H1 (cell line): ENCODE measurements around the gene LAMB3. TPM values are rescaled to one million over a fixed set of nuclear protein-coding genes. Genes with fewer than 3 reads are reported as not detected.

Experiments
- CTCF ChIA-PET: fragments of 300-600 bp; sonication (Branson Sonifier 250); formaldehyde crosslinking; loops from one replicate; lab custom pipeline; 2021; ENCODE audit not compliant: partially characterized antibody; lab: Charles Lee
- POLR2A ChIA-PET: fragments of 300-600 bp; sonication (Branson Sonifier 250); formaldehyde crosslinking; loops from one replicate; lab custom pipeline; 2021; ENCODE audit warnings: inconsistent platforms; ENCODE audit not compliant: partially characterized antibody; lab: Charles Lee
- DNase-seq, 2 experiments: peaks; one replicate each; pipeline versions ENCODE4 v3.0.0 to v3.0.0-alpha.2; 2010 to 2022; ENCODE audit warnings: low spot score in 2 of 2, low read depth in 1 of 2, mixed read lengths in 1 of 2
- FAIRE-seq: peaks from 2 replicates; lab custom pipeline; 2011; peaks lifted over from hg19 to GRCh38; lab: Jason Lieb, UNC
- H2AFZ ChIP-seq: 2 replicates; pipeline ENCODE4 v1.8.1; 2012; ENCODE audit warnings: low read length, inconsistent platforms
- H2AK5ac ChIP-seq: 2 replicates; pipeline ENCODE4 v1.6.1; 2013; ENCODE audit warnings: low read depth, low read length
- H2BK120ac ChIP-seq: replicated peaks from 2 replicates; pipeline ENCODE3; 2013; ENCODE audit warnings: low read depth, low read length, inconsistent platforms
- H2BK12ac ChIP-seq: 2 replicates; pipeline ENCODE4 v1.6.1; 2013; ENCODE audit warnings: low read depth, low read length
- H2BK15ac ChIP-seq: 2 replicates; pipeline ENCODE4 v1.6.1; 2013; ENCODE audit warnings: low read length
- H2BK20ac ChIP-seq: 2 replicates; pipeline ENCODE4 v1.6.1; 2013; ENCODE audit warnings: low read length
- H2BK5ac ChIP-seq: 2 replicates; pipeline ENCODE4 v1.6.1; 2013; ENCODE audit warnings: low read depth, low read length
- H3K14ac ChIP-seq: 2 replicates; pipeline ENCODE4 v1.6.1; 2013; ENCODE audit warnings: inconsistent platforms; ENCODE audit not compliant: insufficient read length
- H3K18ac ChIP-seq: 2 replicates; pipeline ENCODE4 v1.6.1; 2013; ENCODE audit warnings: low read length; ENCODE audit errors: extremely low read depth
- H3K23ac ChIP-seq: 2 replicates; pipeline ENCODE4 v1.6.1; 2013; ENCODE audit warnings: inconsistent platforms; ENCODE audit not compliant: insufficient read length
- H3K23me2 ChIP-seq: 2 replicates; pipeline ENCODE4 v1.6.1; 2013; ENCODE audit warnings: low read depth, low read length
- H3K27ac ChIP-seq: 2 replicates; pipeline ENCODE4 v1.6.1; 2011; ENCODE audit warnings: low read depth, low read length, inconsistent platforms
- H3K27me3 ChIP-seq, 4 experiments: replicated peaks in 1 of 4; 1 replicate in 1 of 4; 2 replicates in 3 of 4; pipeline versions ENCODE4 v1.6.1 to v1.8.1; 2011 to 2013; ENCODE audit warnings: low read length in 3 of 4, mild to moderate bottlenecking in 3 of 4, inconsistent platforms in 2 of 4, mixed read lengths in 2 of 4, moderate library complexity in 1 of 4; ENCODE audit not compliant: control insufficient read depth in 3 of 4, insufficient read depth in 3 of 4; ENCODE audit errors: extremely low read depth in 1 of 4
- H3K36me3 ChIP-seq, 4 experiments: 2 replicates each; pipeline versions ENCODE4 v1.6.1 to v1.8.1; 2011 to 2013; ENCODE audit warnings: mild to moderate bottlenecking in 4 of 4, low read length in 3 of 4, moderate library complexity in 2 of 4, control low read depth in 1 of 4, inconsistent platforms in 1 of 4; ENCODE audit not compliant: insufficient read depth in 4 of 4, control insufficient read depth in 2 of 4
- H3K4ac ChIP-seq: replicated peaks from 2 replicates; pipeline ENCODE3; 2013; ENCODE audit warnings: low read length, low read depth, mixed read lengths, inconsistent platforms; ENCODE audit not compliant: insufficient read length
- H3K4me1 ChIP-seq, 4 experiments: replicated peaks in 1 of 4; 1 replicate in 1 of 4; 2 replicates in 3 of 4; pipeline versions ENCODE4 v1.6.1 to v1.8.1; 2011 to 2013; ENCODE audit warnings: low read length in 3 of 4, inconsistent platforms in 2 of 4, mixed read lengths in 1 of 4; ENCODE audit not compliant: insufficient read depth in 4 of 4, control insufficient read depth in 3 of 4
- H3K4me2 ChIP-seq, 2 experiments: 2 replicates each; pipeline versions ENCODE4 v1.6.1 to v1.8.1; 2011 to 2013; ENCODE audit warnings: low read depth in 2 of 2, low read length in 2 of 2, control low read depth in 1 of 2, inconsistent platforms in 1 of 2, mild to moderate bottlenecking in 1 of 2; ENCODE audit not compliant: insufficient read depth in 1 of 2
- H3K4me3 ChIP-seq, 4 experiments: fragments of 200-600, 300-600 bp in 1 of 4; sonication (generic), shearing (Covaris generic), sonication (Bioruptor Twin) in 1 of 4; 2 replicates each; pipeline versions ENCODE4 v1.5.1 to v1.8.1; 2011 to 2016; ENCODE audit warnings: low read length in 4 of 4, low read depth in 3 of 4, control low read depth in 2 of 4, inconsistent platforms in 2 of 4, mild to moderate bottlenecking in 2 of 4, mixed read lengths in 1 of 4, moderate library complexity in 1 of 4; ENCODE audit not compliant: insufficient read depth in 2 of 4; ENCODE audit errors: extremely low read depth in 1 of 4
- H3K56ac ChIP-seq: replicated peaks from 2 replicates; pipeline ENCODE3; 2013; ENCODE audit warnings: low read depth, mild to moderate bottlenecking, mixed read lengths, low read length, inconsistent platforms; ENCODE audit not compliant: insufficient read length
- H3K79me1 ChIP-seq: 2 replicates; pipeline ENCODE4 v1.6.1; 2013; ENCODE audit warnings: low read depth, low read length, control low read depth
- H3K79me2 ChIP-seq, 2 experiments: 2 replicates each; pipeline versions ENCODE4 v1.6.1 to v1.8.1; 2012 to 2013; ENCODE audit warnings: low read length in 2 of 2, mild to moderate bottlenecking in 2 of 2, inconsistent platforms in 1 of 2; ENCODE audit not compliant: insufficient read depth in 2 of 2, control insufficient read depth in 1 of 2
- H3K9ac ChIP-seq, 4 experiments: replicated peaks in 1 of 4; 1 replicate in 1 of 4; 2 replicates in 3 of 4; pipeline versions ENCODE4 v1.6.1 to v1.8.1; 2011 to 2013; ENCODE audit warnings: low read depth in 3 of 4, low read length in 3 of 4, control low read depth in 2 of 4, mild to moderate bottlenecking in 2 of 4, moderate library complexity in 2 of 4, inconsistent platforms in 1 of 4; ENCODE audit errors: extremely low read depth in 1 of 4
- H3K9me3 ChIP-seq, 2 experiments: 2 replicates each; pipeline versions ENCODE4 v1.6.1 to v1.8.1; 2012 to 2013; ENCODE audit warnings: mild to moderate bottlenecking in 2 of 2, moderate library complexity in 2 of 2, control low read depth in 1 of 2, inconsistent platforms in 1 of 2, low read depth in 1 of 2, low read length in 1 of 2, mixed read lengths in 1 of 2; ENCODE audit not compliant: insufficient read depth in 2 of 2
- H4K20me1 ChIP-seq, 2 experiments: replicated peaks in 1 of 2; 2 replicates each; pipeline versions ENCODE3 to v1.8.1; 2011 to 2013; ENCODE audit warnings: inconsistent platforms in 2 of 2, low read length in 2 of 2, mild to moderate bottlenecking in 1 of 2; ENCODE audit not compliant: insufficient read depth in 2 of 2, control insufficient read depth in 1 of 2
- H4K5ac ChIP-seq: 2 replicates; pipeline ENCODE4 v1.6.1; 2013; ENCODE audit warnings: low read length, low read depth, mixed read lengths, inconsistent platforms; ENCODE audit not compliant: insufficient read length
- H4K8ac ChIP-seq: 2 replicates; pipeline ENCODE4 v1.8.0; 2013; ENCODE audit warnings: mild to moderate bottlenecking, moderate library complexity, low read length, inconsistent platforms; ENCODE audit not compliant: insufficient read depth; ENCODE audit errors: extremely low read depth
- H4K91ac ChIP-seq: replicated peaks from 2 replicates; pipeline ENCODE3; 2013; ENCODE audit warnings: low read length, mixed read lengths, inconsistent platforms; ENCODE audit not compliant: insufficient read length
- BACH1 ChIP-seq: IDR thresholded peaks from 2 replicates; pipeline ENCODE4 v1.6.1; 2012; ENCODE audit warnings: low read length, improper control_type of control experiment
- FOSL1 ChIP-seq: IDR thresholded peaks from 2 replicates; pipeline ENCODE4 v1.6.1; 2011; ENCODE audit warnings: mild to moderate bottlenecking, low read depth, low read length, moderate library complexity; ENCODE audit not compliant: insufficient read depth
- GABPA ChIP-seq: IDR thresholded peaks from 2 replicates; pipeline ENCODE4 v1.6.1; 2011; ENCODE audit warnings: mild to moderate bottlenecking, low read length, moderate library complexity, borderline replicate concordance; ENCODE audit not compliant: insufficient read depth
- KDM1A ChIP-seq: fragments of 200-600, 300-600 bp; sonication (generic); IDR thresholded peaks from 2 replicates; pipeline ENCODE4 v1.7.1; 2016; ENCODE audit warnings: mild to moderate bottlenecking, low read length, borderline replicate concordance
- NANOG ChIP-seq: IDR thresholded peaks from 2 replicates; pipeline ENCODE4 v1.6.1; 2011; ENCODE audit warnings: low read length, low read depth, mild to moderate bottlenecking, inconsistent platforms; ENCODE audit not compliant: insufficient read depth, poor library complexity, severe bottlenecking
- SAP30 ChIP-seq: fragments of 300-600 bp; sonication (generic); IDR thresholded peaks from 2 replicates; pipeline ENCODE4 v1.7.1; 2012; ENCODE audit warnings: low read length, moderate library complexity, mild to moderate bottlenecking, inconsistent platforms; ENCODE audit not compliant: insufficient read depth, insufficient replicate concordance
- SIN3A ChIP-seq, 2 experiments: IDR thresholded peaks in 1 of 2; conservative IDR thresholded peaks in 1 of 2; 2 replicates each; pipeline ENCODE4 v1.6.1; 2011 to 2012; ENCODE audit warnings: low read length in 2 of 2, improper control_type of control experiment in 1 of 2, low read depth in 1 of 2, mild to moderate bottlenecking in 1 of 2
- SIRT6 ChIP-seq: IDR thresholded peaks from one replicate; pipeline ENCODE4 v1.7.1; 2012; ENCODE audit warnings: low read length, inconsistent platforms
- SUZ12 ChIP-seq: fragments of 200-600 bp; sonication (generic); IDR thresholded peaks from 2 replicates; pipeline ENCODE4 v1.6.1; 2012; ENCODE audit warnings: mild to moderate bottlenecking, inconsistent platforms, low read length, moderate library complexity, mixed read lengths
- TAF1 ChIP-seq: IDR thresholded peaks from 2 replicates; pipeline ENCODE4 v1.6.1; 2011; ENCODE audit warnings: mild to moderate bottlenecking, low read depth, low read length
- WGBS, 2 experiments: shearing (Covaris generic) in 1 of 2; methylation state at CpG; one replicate each; pipeline versions ENCODE4 v1.1.6 to v1.1.7; 2013 to 2015; ENCODE audit warnings: low lambda C conversion rate in 2 of 2, mixed read lengths in 2 of 2, inconsistent platforms in 1 of 2, low coverage in 1 of 2, missing lambda C conversion rate in 1 of 2; ENCODE audit not compliant: insufficient replicate concordance in 2 of 2, insufficient coverage in 1 of 2, insufficient read length in 1 of 2; ENCODE audit errors: extremely low coverage in 1 of 2, missing lambda C conversion rate in 1 of 2; 5-methylcytosine and 5-hydroxymethylcytosine counted together
- polyA plus RNA-seq, 7 experiments: library from polyadenylated mRNA; depleted of rRNA in 3 of 7; stranded (reverse) in 5 of 7; unstranded in 2 of 7; fragments of >200 nt in 5 of 7; fragments of 200-250 nt in 2 of 7; gene quantifications; 1 replicate in 5 of 7; 2 replicates in 1 of 7; 4 replicates in 1 of 7; pipeline versions ENCODE4 v1.2.1 to v1.2.3, GENCODE V29; 2011 to 2013; ENCODE audit warnings: missing spikeins in 2 of 7, mixed read lengths in 2 of 7
- total RNA-seq: library from RNA; stranded (reverse); fragmentation: NEBNext Ultra II Directional; extraction: Animal tissue kit (Norgen Biotek cat#: 25700); gene quantifications from 2 replicates; pipeline ENCODE4 v1.2.1, GENCODE V29; 2021
- TF ChIP-seq, protein P1 (sequence below), 3 experiments: IDR thresholded peaks; 1 replicate in 2 of 3; 2 replicates in 1 of 3; pipeline versions ENCODE4 v1.5.1 to v1.6.1; 2011; ENCODE audit warnings: low read length in 3 of 3, mild to moderate bottlenecking in 3 of 3, inconsistent platforms in 2 of 3, low read depth in 1 of 3, moderate library complexity in 1 of 3; ENCODE audit not compliant: insufficient read depth in 1 of 3; ENCODE audit errors: control extremely low read depth in 1 of 3

LAMB3 gene
- total and polyA plus RNA-seq, 2 of the 8 experiments (the other 6 are each of a cell fraction or from before 2014, with no cell fraction given) = 0.45 to 0.50 TPM

DNA sequence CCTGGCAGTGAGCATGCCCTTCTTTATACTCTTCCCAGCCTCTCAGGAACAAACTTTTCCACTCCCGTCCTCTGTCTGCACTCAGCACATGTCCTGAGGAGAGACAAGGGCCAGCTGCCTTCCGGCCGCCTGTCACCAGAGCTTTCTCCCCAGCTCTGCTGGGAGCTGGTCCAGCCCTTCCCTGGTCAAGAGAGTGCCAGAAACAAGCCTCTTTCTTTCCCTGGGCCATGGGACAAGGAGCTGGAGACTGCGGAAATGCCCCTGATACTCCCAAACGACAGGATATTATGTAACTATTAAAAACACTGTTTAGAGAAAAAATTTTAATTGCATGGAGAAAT is 10.4 kb downstream of the LAMB3 start:
- Histone ChIP-seq H3K14ac (no peak overlapping the region), H3K4me1 (0 out of 7 replicates have a peak, but pooled peaks cover 0 to 5% (median 0%) of the 10 kb centered on the region in 4 experiments), H3K79me1 (no peaks in the 10 kb centered on the region), H2BK120ac (no peak overlapping the region), H3K27me3 (no peaks in the 10 kb centered on the region), H3K18ac (no peak overlapping the region), H2BK12ac (no peak overlapping the region), H2BK5ac (no peak overlapping the region; the same call in 1 of the 2 replicates), H2AFZ (peak overlapping the region; percentile 67; the same call in 1 of the 2 replicates), H3K9me3 (no peaks in the 10 kb centered on the region), H3K27ac (no peak overlapping the region), H2BK20ac (no peak overlapping the region), H3K79me2 (no peaks in the 10 kb centered on the region), H2AK5ac (no peak overlapping the region), H3K4ac (no peak overlapping the region), H3K23ac (no peak overlapping the region), H3K56ac (no peak overlapping the region), H4K91ac (no peak overlapping the region), H3K23me2 (no peaks in the 10 kb centered on the region), H2BK15ac (no peak overlapping the region), H3K4me2 (no peak overlapping the region), H4K8ac (no peak overlapping the region), H3K36me3 (no peaks in the 10 kb centered on the region), H3K9ac (no peak overlapping the region), H4K5ac (no peak overlapping the region), H4K20me1 (no peaks in the 10 kb centered on the region), H3K4me3 (no peak overlapping the region)
- ChIA-PET CTCF (interaction anchor here (1.0 to 3.8 kb wide), 13 partner anchors 11 to 393 kb away, joined by 3 to 23 read pairs (median 4); partner anchors contain the start of genes G0S2 and LAMB3), POLR2A (interaction anchor here (1.3 to 1.6 kb wide), 2 partner anchors 32 to 88 kb away, joined by 3 read pairs; no protein-coding TSS in a partner anchor)
- no peak for FAIRE-seq
- 79% methylated on average over 5 of the region's 5 CpGs; no CpG with 5 or more reads in 1 of the 2 experiments for WGBS, 2 experiments
- DNase-seq = no peak
- TF ChIP-seq SIN3A (conservative IDR thresholded peaks at IDR 0.05 in 1 of 2, IDR thresholded peaks at IDR 0.05 in 1 of 2; ENCODE audit: low read depth in 1 of 2, low read length in 2 of 2) (no peak), SUZ12 (no peak), FOSL1 (no peak), SAP30 (no peak), NANOG (no peak), BACH1 (no peak), SIRT6 (no peak), KDM1A (no peak), TAF1 (no peak), GABPA (no peak)
- TF ChIP-seq, protein P1, sequence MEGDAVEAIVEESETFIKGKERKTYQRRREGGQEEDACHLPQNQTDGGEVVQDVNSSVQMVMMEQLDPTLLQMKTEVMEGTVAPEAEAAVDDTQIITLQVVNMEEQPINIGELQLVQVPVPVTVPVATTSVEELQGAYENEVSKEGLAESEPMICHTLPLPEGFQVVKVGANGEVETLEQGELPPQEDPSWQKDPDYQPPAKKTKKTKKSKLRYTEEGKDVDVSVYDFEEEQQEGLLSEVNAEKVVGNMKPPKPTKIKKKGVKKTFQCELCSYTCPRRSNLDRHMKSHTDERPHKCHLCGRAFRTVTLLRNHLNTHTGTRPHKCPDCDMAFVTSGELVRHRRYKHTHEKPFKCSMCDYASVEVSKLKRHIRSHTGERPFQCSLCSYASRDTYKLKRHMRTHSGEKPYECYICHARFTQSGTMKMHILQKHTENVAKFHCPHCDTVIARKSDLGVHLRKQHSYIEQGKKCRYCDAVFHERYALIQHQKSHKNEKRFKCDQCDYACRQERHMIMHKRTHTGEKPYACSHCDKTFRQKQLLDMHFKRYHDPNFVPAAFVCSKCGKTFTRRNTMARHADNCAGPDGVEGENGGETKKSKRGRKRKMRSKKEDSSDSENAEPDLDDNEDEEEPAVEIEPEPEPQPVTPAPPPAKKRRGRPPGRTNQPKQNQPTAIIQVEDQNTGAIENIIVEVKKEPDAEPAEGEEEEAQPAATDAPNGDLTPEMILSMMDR (IDR thresholded peaks at IDR 0.05; ENCODE audit: control extremely low read depth in 1 of 3, insufficient read depth in 1 of 3, low read depth in 1 of 3, low read length in 3 of 3) = no peak
